ENCODE results near the gene ANKRD30A.
A peak's percentile ranks its signal among the peaks of the same experiment; 100 is the strongest.
"Not testable (repeated sequence)": the region's sequence is repeated elsewhere in the genome, so short reads cannot be mapped to it uniquely, and the experiment has no call there.

ANKRD30A gene

GRCh38 chr10:37269554-37270256 lies 144.3 kb downstream of the ANKRD30A start:
- no peak for DNase-seq (ENCODE audit: low read depth)

GRCh38 chr10:37275216-37275777 lies 149.9 kb downstream of the ANKRD30A start:
- DNase-seq (ENCODE audit: low read depth): no peak

- no peak for DNase-seq (ENCODE audit: low read depth)
Measured at GRCh38 chr10:37285063-37285462, 159.7 kb downstream of the ANKRD30A start.

GRCh38 chr10:37289833-37290464 lies 164.6 kb downstream of the ANKRD30A start:
- no peak for DNase-seq (ENCODE audit: low read depth)

GRCh38 chr10:37301271-37301670 lies 175.9 kb downstream of the ANKRD30A start:
- no peak for DNase-seq (ENCODE audit: low read depth)

GRCh38 chr10:37304036-37304435 lies 178.6 kb downstream of the ANKRD30A start:
- DNase-seq (ENCODE audit: low read depth): no peak

GRCh38 chr10:37314350-37314749 lies 189.0 kb downstream of the ANKRD30A start:
- no peak for DNase-seq (ENCODE audit: low read depth)

GRCh38 chr10:37314862-37315261 lies 189.5 kb downstream of the ANKRD30A start:
- no peak for DNase-seq (ENCODE audit: low read depth)

GRCh38 chr10:37344413-37344812 lies 219.0 kb downstream of the ANKRD30A start:
- DNase-seq (ENCODE audit: low read depth): no peak

GRCh38 chr10:37379991-37380390 lies 254.6 kb downstream of the ANKRD30A start:
- peak; percentile 28 for DNase-seq (ENCODE audit: low read depth)

GRCh38 chr10:37381271-37381670 lies 255.9 kb downstream of the ANKRD30A start:
- no peak for DNase-seq (ENCODE audit: low read depth)

GRCh38 chr10:37384923-37385322 lies 259.5 kb downstream of the ANKRD30A start:
- no peak for DNase-seq (ENCODE audit: low read depth)

GRCh38 chr10:37390926-37391325 lies 265.5 kb downstream of the ANKRD30A start:
- DNase-seq (ENCODE audit: low read depth): no peak

- not testable (repeated sequence) for DNase-seq (ENCODE audit: low read depth)
Measured at GRCh38 chr10:37400774-37401173, 275.4 kb downstream of the ANKRD30A start.

GRCh38 chr10:37401225-37401624 lies 275.8 kb downstream of the ANKRD30A start:
- no peak for DNase-seq (ENCODE audit: low read depth)

GRCh38 chr10:37403776-37404175 lies 278.4 kb downstream of the ANKRD30A start:
- DNase-seq (ENCODE audit: low read depth): no peak
